ENCODE data around the gene MLST8. TPM values are rescaled to one million over a fixed set of nuclear protein-coding genes. Genes with fewer than 3 reads are reported as not detected.
A peak's percentile ranks its signal among the peaks of the same experiment; 100 is the strongest.

The MLST8 gene
- total RNA-seq, 1 donor from 2014 or later, result 51.6 TPM

- TF ChIP-seq CTCF (IDR thresholded peaks at IDR 0.05) (no peak), POLR2A (IDR thresholded peaks at IDR 0.05) (no peak), POLR2AphosphoS5 (IDR thresholded peaks at IDR 0.05; ENCODE audit: insufficient read depth in 1 of 2, low read depth in 1 of 2) (no peak)
- no peaks in the 10 kb centered on the region for H3K9me3 ChIP-seq
- H3K4me1 ChIP-seq, result peaks cover 19% of the 10 kb centered on the region
- intact Hi-C loops (cut with DNase I), result no loop called here
- DNase-seq (ENCODE audit: extremely low spot score in 2 of 2), result no peak
- no peaks in the 10 kb centered on the region for H3K27me3 ChIP-seq
- peak overlapping the region; percentile 91 for H3K27ac ChIP-seq
- H3K36me3 ChIP-seq, result peaks cover 0 to 18% of the 10 kb centered on the region in 2 donors
- H3K4me3 ChIP-seq, result peak overlapping the region; percentile 54 to 85
Observed at GRCh38 chr16:2204416-2205103, 694 bp upstream of the MLST8 start.

- peak overlapping the region; percentile 54 to 85 for H3K4me3 ChIP-seq
- no peak for TF ChIP-seq POLR2A (IDR thresholded peaks at IDR 0.05)
- TF ChIP-seq CTCF (IDR thresholded peaks at IDR 0.05), result no peak
- TF ChIP-seq POLR2AphosphoS5 (IDR thresholded peaks at IDR 0.05; ENCODE audit: insufficient read depth in 1 of 2, low read depth in 1 of 2), result no peak
- H3K36me3 ChIP-seq, result peaks cover 0 to 23% of the 10 kb centered on the region in 2 donors
- DNase-seq (ENCODE audit: extremely low spot score in 2 of 2), result no peak
- H3K4me1 ChIP-seq, result peaks cover 19% of the 10 kb centered on the region
- H3K9me3 ChIP-seq, result no peaks in the 10 kb centered on the region
- no peaks in the 10 kb centered on the region for H3K27me3 ChIP-seq
- peak overlapping the region; percentile 91 for H3K27ac ChIP-seq
- intact Hi-C loops (cut with DNase I), result no loop called here
Observed at GRCh38 chr16:2205967-2206313, 686 bp downstream of the MLST8 start.

- H3K27me3 ChIP-seq, result no peaks in the 10 kb centered on the region
- H3K4me1 ChIP-seq, result peaks cover 19% of the 10 kb centered on the region
- H3K4me3 ChIP-seq, result peak overlapping the region; percentile 54 to 85
- H3K36me3 ChIP-seq, result peaks cover 0 to 23% of the 10 kb centered on the region in 2 donors
- no peaks in the 10 kb centered on the region for H3K9me3 ChIP-seq
- no peak for DNase-seq (ENCODE audit: extremely low spot score in 2 of 2)
- TF ChIP-seq POLR2AphosphoS5 (IDR thresholded peaks at IDR 0.05; ENCODE audit: insufficient read depth in 1 of 2, low read depth in 1 of 2) (no peak), CTCF (IDR thresholded peaks at IDR 0.05) (no peak), POLR2A (IDR thresholded peaks at IDR 0.05) (no peak)
- intact Hi-C loops (cut with DNase I), result no loop called here
- no peak overlapping the region for H3K27ac ChIP-seq
Observed at GRCh38 chr16:2206420-2206779, 1.1 kb downstream of the MLST8 start.

GRCh38 chr16:2206780-2207433 is 1.7 kb downstream of the MLST8 start:
- Histone ChIP-seq H3K27ac (no peak overlapping the region), H3K4me3 (no peak overlapping the region), H3K9me3 (no peaks in the 10 kb centered on the region), H3K36me3 (peaks cover 0 to 23% of the 10 kb centered on the region in 2 donors), H3K27me3 (no peaks in the 10 kb centered on the region), H3K4me1 (peaks cover 20% of the 10 kb centered on the region)
- intact Hi-C loops (cut with DNase I), result no loop called here
- no peak for DNase-seq (ENCODE audit: extremely low spot score in 2 of 2)
- TF ChIP-seq POLR2AphosphoS5 (IDR thresholded peaks at IDR 0.05; ENCODE audit: insufficient read depth in 1 of 2, low read depth in 1 of 2), result no peak
- TF ChIP-seq POLR2A (IDR thresholded peaks at IDR 0.05), result no peak
- TF ChIP-seq CTCF (IDR thresholded peaks at IDR 0.05), result no peak

- Histone ChIP-seq H3K36me3 (peaks cover 0 to 23% of the 10 kb centered on the region in 2 donors), H3K27me3 (no peaks in the 10 kb centered on the region), H3K27ac (no peak overlapping the region), H3K4me1 (peaks cover 29% of the 10 kb centered on the region), H3K9me3 (no peaks in the 10 kb centered on the region), H3K4me3 (no peak overlapping the region)
- intact Hi-C loops (cut with DNase I), result no loop called here
- TF ChIP-seq POLR2AphosphoS5 (IDR thresholded peaks at IDR 0.05; ENCODE audit: insufficient read depth in 1 of 2, low read depth in 1 of 2) (no peak), POLR2A (IDR thresholded peaks at IDR 0.05) (no peak), CTCF (IDR thresholded peaks at IDR 0.05) (no peak)
- no peak for DNase-seq (ENCODE audit: extremely low spot score in 2 of 2)
Observed at GRCh38 chr16:2207872-2208271, 2.6 kb downstream of the MLST8 start.

Measured in vagina (tissue), 2 donors.